C1 segment of cervical spinal cord (tissue), 14 donors: ENCODE measurements around the gene SLCO4A1.

Experiments
- DNase-seq, 14 donors: peaks; one replicate each; lab custom pipeline; 2025; lab: John Stamatoyannopoulos, UW

SLCO4A1 gene

GRCh38 chr20:62664019-62664971 is 22.0 kb downstream of the SLCO4A1 start:
- DNase-seq: no peak

GRCh38 chr20:62665153-62665754 is 23.0 kb downstream of the SLCO4A1 start:
- no peak for DNase-seq

- no peak for DNase-seq
Observed at GRCh38 chr20:62665826-62666735, 23.8 kb downstream of the SLCO4A1 start.

GRCh38 chr20:62666736-62667529 is 24.6 kb downstream of the SLCO4A1 start:
- DNase-seq: peak in 10 of 14 donors; percentile 34 to 84 (median 40)

GRCh38 chr20:62667530-62668440 is 25.5 kb downstream of the SLCO4A1 start:
- DNase-seq: peak in 1 of 14 donors; percentile 49

- peak in 12 of 14 donors; percentile 14 to 71 (median 58) for DNase-seq
Observed at GRCh38 chr20:62668441-62669027, 26.2 kb downstream of the SLCO4A1 start.

GRCh38 chr20:62669249-62669648 is 26.9 kb downstream of the SLCO4A1 start:
- no peak for DNase-seq

- no peak for DNase-seq
Observed at GRCh38 chr20:62670156-62670555, 27.9 kb downstream of the SLCO4A1 start.

- DNase-seq: no peak
Observed at GRCh38 chr20:62670998-62671397, 28.7 kb downstream of the SLCO4A1 start.

- no peak for DNase-seq
Observed at GRCh38 chr20:62671765-62672164, 29.5 kb downstream of the SLCO4A1 start.

- DNase-seq: no peak
Observed at GRCh38 chr20:62674370-62674769, 32.1 kb downstream of the SLCO4A1 start.

GRCh38 chr20:62675156-62675876 is 33.0 kb downstream of the SLCO4A1 start:
- DNase-seq: peak in 1 of 14 donors; percentile 6

GRCh38 chr20:62675877-62676260 is 33.6 kb downstream of the SLCO4A1 start:
- DNase-seq: no peak

GRCh38 chr20:62676976-62677375 is 34.7 kb downstream of the SLCO4A1 start:
- no peak for DNase-seq

GRCh38 chr20:62677678-62678077 is 35.4 kb downstream of the SLCO4A1 start:
- no peak for DNase-seq

- DNase-seq: no peak
Observed at GRCh38 chr20:62678553-62678952, 36.2 kb downstream of the SLCO4A1 start.

- no peak for DNase-seq
Observed at GRCh38 chr20:62679978-62680589, 37.8 kb downstream of the SLCO4A1 start.

GRCh38 chr20:62682912-62683517 is 40.7 kb downstream of the SLCO4A1 start:
- no peak for DNase-seq
